ENCODE data around the gene RNF25. TPM values are rescaled to one million over a fixed set of nuclear protein-coding genes. Genes with fewer than 3 reads are reported as not detected.

The RNF25 gene, protein sequence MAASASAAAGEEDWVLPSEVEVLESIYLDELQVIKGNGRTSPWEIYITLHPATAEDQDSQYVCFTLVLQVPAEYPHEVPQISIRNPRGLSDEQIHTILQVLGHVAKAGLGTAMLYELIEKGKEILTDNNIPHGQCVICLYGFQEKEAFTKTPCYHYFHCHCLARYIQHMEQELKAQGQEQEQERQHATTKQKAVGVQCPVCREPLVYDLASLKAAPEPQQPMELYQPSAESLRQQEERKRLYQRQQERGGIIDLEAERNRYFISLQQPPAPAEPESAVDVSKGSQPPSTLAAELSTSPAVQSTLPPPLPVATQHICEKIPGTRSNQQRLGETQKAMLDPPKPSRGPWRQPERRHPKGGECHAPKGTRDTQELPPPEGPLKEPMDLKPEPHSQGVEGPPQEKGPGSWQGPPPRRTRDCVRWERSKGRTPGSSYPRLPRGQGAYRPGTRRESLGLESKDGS
- 19.6 and 28.4 TPM in 2 replicates for total RNA-seq

DNA sequence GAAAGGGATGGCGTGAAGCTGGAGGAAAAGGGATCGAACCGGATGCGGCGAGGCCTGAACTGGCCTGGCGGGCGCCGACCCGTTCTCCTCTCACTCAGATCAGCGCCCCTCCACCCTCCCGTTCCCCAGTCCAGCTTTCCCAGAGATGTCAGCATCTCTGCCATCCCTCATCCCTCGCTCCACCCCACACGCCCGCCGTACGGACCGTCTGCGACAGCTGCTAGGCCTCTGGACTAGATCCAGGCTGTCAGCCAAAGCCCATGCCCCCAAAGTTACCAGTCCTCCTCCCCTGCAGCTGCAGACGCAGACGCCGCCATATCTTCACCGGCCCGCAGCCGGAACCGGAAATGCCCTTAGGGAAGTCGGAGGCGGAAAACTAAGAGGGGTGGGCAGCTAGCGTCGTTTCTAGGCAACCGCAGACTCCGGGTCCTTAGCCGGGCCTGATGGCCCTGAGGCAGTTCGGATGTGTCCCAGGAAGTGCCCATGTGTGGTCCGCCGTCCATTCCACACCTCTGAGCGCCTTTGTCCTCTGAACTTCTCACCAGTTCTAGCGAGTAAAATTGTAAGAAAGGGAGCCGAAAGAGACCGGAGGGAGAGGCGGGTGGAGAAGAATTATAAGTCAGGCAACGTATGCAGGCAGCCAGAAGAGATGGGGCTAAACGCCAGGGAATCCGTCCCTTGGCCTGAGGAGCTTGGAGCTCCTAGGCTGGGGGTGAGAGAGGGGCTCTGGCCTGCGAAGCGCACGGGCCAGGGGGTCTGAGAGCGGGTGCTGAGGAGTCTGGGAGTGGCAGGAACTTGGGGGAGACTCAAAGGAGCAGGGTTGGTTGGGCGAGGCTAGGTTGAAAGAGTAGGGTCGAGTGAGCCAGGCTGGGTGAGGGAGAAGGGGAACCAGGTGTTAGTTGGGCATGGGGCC is at the start of gene RNF25, which contains the start of gene STK36:
Gene RNF25 (minus strand): TSS at position 349 of the 913 bp plus-strand sequence. CDS start 32 bp downstream, at position 317.
Gene STK36 (plus strand): TSS at position 433 of the 913 bp plus-strand sequence. CDS start 744 bp downstream, outside the sequence.

DNA sequence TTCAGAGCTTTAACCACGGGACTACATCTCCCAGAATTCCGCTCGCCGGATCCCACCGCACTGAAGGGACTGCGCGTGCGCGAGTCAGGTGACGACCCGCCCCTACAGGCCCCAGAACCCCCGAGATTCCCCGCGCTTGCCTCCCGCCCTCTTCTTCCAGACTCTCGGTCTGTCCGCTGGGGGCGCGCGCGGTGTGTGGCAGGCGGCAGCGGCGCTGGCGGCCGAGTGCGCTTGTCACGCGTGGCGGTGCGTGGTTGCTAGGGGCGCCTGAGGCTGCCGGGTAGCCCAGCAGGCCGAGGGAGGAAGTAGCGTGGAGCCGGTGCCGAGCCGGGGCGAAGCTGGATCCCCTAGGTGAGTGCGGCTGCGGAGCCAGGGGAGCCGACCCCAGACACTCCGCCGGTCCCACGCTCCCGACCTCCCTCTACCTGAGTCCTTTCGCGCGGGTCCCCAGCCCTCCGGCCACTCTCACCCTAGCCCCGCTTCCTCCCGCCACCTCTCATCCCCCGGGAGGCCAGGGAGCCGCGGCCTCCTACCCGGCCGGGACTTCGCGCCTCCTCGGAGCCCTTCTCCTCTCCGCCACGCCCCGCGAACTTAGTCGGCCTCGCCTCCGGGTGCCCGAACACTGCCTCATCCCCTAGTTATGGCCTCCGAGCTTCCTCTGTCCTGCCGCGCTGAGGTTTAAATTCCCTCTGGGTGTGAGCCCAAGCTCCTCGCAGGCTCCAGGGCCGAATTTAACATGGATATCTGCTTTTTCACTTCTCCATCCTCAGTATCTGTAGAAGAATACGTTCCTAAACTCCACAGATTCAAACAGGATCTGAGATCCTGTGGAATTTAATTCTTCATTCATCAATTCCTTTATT is 39.1 kb upstream of the RNF25 start, which contains the start of gene TTLL4:
Gene TTLL4 (plus strand): TSS at position 149 of the 863 bp plus-strand sequence. CDS start 26,842 bp downstream, outside the sequence.

DNA sequence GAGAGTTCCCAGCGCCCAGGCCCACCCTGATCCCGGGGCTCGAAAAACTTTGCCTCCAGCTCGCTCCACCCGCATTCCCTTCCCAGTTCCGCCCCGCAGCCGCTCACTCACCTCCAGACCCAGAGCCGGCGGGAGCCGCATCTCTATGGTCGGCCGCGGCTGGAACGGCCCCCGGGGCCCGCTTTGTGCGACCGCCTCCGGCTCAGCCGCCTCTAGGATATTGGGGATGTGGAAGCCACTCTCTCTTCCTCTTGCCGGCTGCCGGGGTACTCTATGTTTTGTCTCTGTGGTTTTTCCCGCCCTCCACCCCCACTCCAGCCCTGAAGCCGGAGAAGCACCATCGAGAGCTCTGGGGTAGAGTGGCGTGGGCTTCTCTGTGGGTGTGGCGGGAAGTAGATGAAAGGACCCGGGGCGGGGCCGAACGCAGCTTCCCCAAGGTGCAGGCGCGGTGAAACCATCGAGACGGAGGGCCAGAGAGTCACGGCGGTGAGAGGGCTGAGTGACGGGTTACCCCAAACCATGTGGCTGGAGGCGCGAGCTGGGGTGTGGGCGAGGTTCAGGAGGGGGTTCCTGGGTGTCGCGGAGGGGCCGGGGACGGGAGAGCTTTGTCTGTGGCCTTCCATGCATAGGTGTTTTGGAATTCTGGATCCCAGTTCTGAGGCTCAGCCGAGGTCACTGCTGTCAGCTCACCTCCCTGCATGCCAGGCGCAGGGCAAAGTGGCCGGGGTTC is 12.4 kb downstream of the RNF25 start, which contains the start of the genes BCS1L and ZNF142:
Gene BCS1L (plus strand): TSS at position 426 of the 730 bp plus-strand sequence. CDS start 1,305 bp downstream, outside the sequence.
Gene ZNF142 (minus strand): TSS at position 366 of the 730 bp plus-strand sequence. CDS start 3,194 bp downstream, outside the sequence.

Other genes with a start within 250 kb of the RNF25 start
- gene USP37, start 103.7 kb downstream of the RNF25 start, total RNA-seq, result 7.3 and 7.4 TPM in 2 replicates
- gene CNOT9, start 103.2 kb downstream of the RNF25 start, total RNA-seq, result 33.4 and 40.7 TPM in 2 replicates
- 9.1 and 11.8 TPM in 2 replicates for gene PLCD4, start 64.1 kb downstream of the RNF25 start, total RNA-seq
- gene ZNF142, start 12.4 kb downstream of the RNF25 start, total RNA-seq, result 10.2 and 12.1 TPM in 2 replicates
- 32.3 and 41.9 TPM in 2 replicates for gene BCS1L, start 12.3 kb downstream of the RNF25 start, total RNA-seq
- 37.2 and 46.1 TPM in 2 replicates for gene STK36, start 84 bp upstream of the RNF25 start, total RNA-seq
- gene TTLL4, start 38.8 kb upstream of the RNF25 start, total RNA-seq, result 6.3 and 14.2 TPM in 2 replicates
- gene CYP27A1, start 110.1 kb upstream of the RNF25 start, total RNA-seq, result 19.1 and 53.1 TPM in 2 replicates
- gene PRKAG3, start 159.8 kb upstream of the RNF25 start, total RNA-seq, result 0.15 and 0.50 TPM in 2 replicates
- gene WNT6, start 187.8 kb upstream of the RNF25 start, total RNA-seq, result not detected in 2 replicates
- not detected in 2 replicates for gene WNT10A, start 208.8 kb upstream of the RNF25 start, total RNA-seq

Data from smooth muscle cell of trachea (primary cell).